Immature natural killer cell (primary cell): Measurements from ENCODE around the gene ATP2B3. TPM values are rescaled to one million over a fixed set of nuclear protein-coding genes. Genes with fewer than 3 reads are reported as not detected.

Experiments
- DNase-seq, 3 donors: peaks; one replicate each; pipeline ENCODE4 v3.0.0; 2022; ENCODE audit warnings: mixed read lengths in 1 of 3
- H3K27ac Mint-ChIP-seq, 6 donors: one replicate each; pipeline ENCODE4 v1.8.0; 2020; ENCODE audit warnings: mixed read lengths in 6 of 6, mild to moderate bottlenecking in 5 of 6, inconsistent platforms in 4 of 6, moderate library complexity in 3 of 6
- H3K27me3 Mint-ChIP-seq, 3 donors: one replicate each; pipeline ENCODE4 v1.8.0; 2020 to 2021; ENCODE audit warnings: low read depth in 3 of 3, mild to moderate bottlenecking in 3 of 3, mixed read lengths in 3 of 3, moderate library complexity in 3 of 3, inconsistent platforms in 1 of 3
- H3K36me3 Mint-ChIP-seq, 3 donors: one replicate each; pipeline ENCODE4 v1.8.0; 2020; ENCODE audit warnings: mixed read lengths in 3 of 3, inconsistent platforms in 2 of 3, mild to moderate bottlenecking in 2 of 3
- H3K4me1 Mint-ChIP-seq, 2 donors: one replicate each; pipeline ENCODE4 v1.8.0; 2020; ENCODE audit warnings: inconsistent platforms in 2 of 2, mild to moderate bottlenecking in 2 of 2, mixed read lengths in 2 of 2, moderate library complexity in 1 of 2
- H3K4me3 Mint-ChIP-seq, 5 donors: one replicate each; pipeline ENCODE4 v1.8.0; 2020; ENCODE audit warnings: mild to moderate bottlenecking in 5 of 5, mixed read lengths in 5 of 5, inconsistent platforms in 3 of 5, moderate library complexity in 3 of 5
- H3K9me3 Mint-ChIP-seq, 6 donors: one replicate each; pipeline ENCODE4 v1.8.0; 2020; ENCODE audit warnings: mild to moderate bottlenecking in 6 of 6, mixed read lengths in 6 of 6, inconsistent platforms in 4 of 6, moderate library complexity in 3 of 6
- polyA plus RNA-seq, 3 donors: library from polyadenylated mRNA; unstranded; fragments of 300-500 nt; fragmentation: Illumina TruSeq; gene quantifications; one replicate each; pipeline ENCODE4 v1.2.3, GENCODE V29; 2021

ATP2B3 gene
- polyA plus RNA-seq, 3 donors from 2014 or later, result not detected

GRCh38 chrX:153565996-153566580, 48.6 kb downstream of the ATP2B3 start:
- no peaks in the 10 kb centered on the region for H3K4me1 Mint-ChIP-seq
- H3K4me3 Mint-ChIP-seq, result no peak overlapping the region
- H3K27ac Mint-ChIP-seq, result no peak overlapping the region
- DNase-seq, result no peak
- H3K9me3 Mint-ChIP-seq, result no peaks in the 10 kb centered on the region
- no peaks in the 10 kb centered on the region for H3K36me3 Mint-ChIP-seq
- H3K27me3 Mint-ChIP-seq, result peaks cover 0 to 2% (median 2%) of the 10 kb centered on the region in 3 donors

DNA sequence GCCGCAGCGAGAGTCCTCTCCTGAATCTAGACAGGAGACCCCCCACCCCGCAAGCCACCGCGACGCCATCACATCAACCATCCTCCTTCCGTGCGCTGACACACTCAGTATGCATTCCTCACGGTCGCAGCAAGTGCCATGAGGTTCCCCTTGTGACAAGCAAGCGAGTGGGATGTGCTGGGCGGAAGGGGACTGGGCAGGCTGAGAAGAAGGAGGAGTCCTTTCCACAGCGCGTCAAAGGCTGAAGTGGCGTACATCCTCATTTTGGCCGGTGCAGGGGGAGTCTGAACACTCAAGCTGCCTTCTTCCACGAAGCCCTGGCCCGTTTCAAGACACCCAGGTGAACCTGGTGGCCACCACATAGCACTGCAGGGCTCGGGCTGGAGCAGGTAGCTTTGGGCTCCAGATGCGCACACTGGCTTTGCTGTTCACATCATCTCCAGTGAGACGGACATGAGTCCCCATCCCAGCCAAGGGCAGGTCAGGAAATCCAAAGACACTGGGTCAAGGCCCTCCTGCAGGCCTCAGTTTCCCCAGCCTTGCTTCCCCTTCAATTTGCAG, 51.1 kb downstream of the ATP2B3 start:
- H3K27me3 Mint-ChIP-seq, result peaks cover 1 to 3% (median 2%) of the 10 kb centered on the region in 3 donors
- DNase-seq, result no peak
- no peaks in the 10 kb centered on the region for H3K9me3 Mint-ChIP-seq
- no peaks in the 10 kb centered on the region for H3K4me1 Mint-ChIP-seq
- no peaks in the 10 kb centered on the region for H3K36me3 Mint-ChIP-seq
- no peak overlapping the region for H3K27ac Mint-ChIP-seq
- no peak overlapping the region for H3K4me3 Mint-ChIP-seq

GRCh38 chrX:153569475-153569874, 52.0 kb downstream of the ATP2B3 start:
- Mint-ChIP-seq H3K27ac (no peak overlapping the region), H3K9me3 (no peaks in the 10 kb centered on the region), H3K4me1 (no peaks in the 10 kb centered on the region), H3K36me3 (no peaks in the 10 kb centered on the region), H3K4me3 (no peak overlapping the region), H3K27me3 (peaks cover 0 to 3% (median 1%) of the 10 kb centered on the region in 3 donors)
- no peak for DNase-seq

DNA sequence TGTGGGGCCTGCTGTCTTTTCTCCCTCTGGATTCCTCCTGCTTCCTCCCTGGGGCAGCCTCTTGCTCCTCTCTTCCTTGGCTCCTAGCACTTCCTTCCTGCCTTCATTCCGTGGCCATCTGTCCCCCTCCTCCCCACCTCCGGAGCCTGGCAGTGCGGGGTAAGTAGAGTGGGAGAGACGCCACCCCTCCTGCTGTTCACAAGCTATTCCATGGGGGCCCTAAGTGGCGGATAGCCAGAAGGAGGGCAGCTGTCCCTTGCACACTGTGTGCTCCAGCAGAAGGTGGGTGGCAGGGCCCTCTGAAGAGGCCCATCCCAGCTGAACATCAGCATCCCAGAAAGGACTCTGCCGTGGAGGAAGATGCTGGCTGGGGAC, 54.1 kb downstream of the ATP2B3 start:
- Mint-ChIP-seq H3K27ac (no peak overlapping the region), H3K36me3 (no peaks in the 10 kb centered on the region), H3K9me3 (no peaks in the 10 kb centered on the region), H3K27me3 (peaks cover 1 to 9% (median 1%) of the 10 kb centered on the region in 3 donors), H3K4me1 (no peaks in the 10 kb centered on the region), H3K4me3 (no peak overlapping the region)
- DNase-seq, result no peak

- DNase-seq, result no peak
- Mint-ChIP-seq H3K9me3 (no peaks in the 10 kb centered on the region), H3K36me3 (no peaks in the 10 kb centered on the region), H3K4me3 (no peak overlapping the region), H3K4me1 (no peaks in the 10 kb centered on the region), H3K27ac (no peak overlapping the region), H3K27me3 (peaks cover 1 to 9% (median 1%) of the 10 kb centered on the region in 3 donors)
Measured at GRCh38 chrX:153572601-153573000, 55.2 kb downstream of the ATP2B3 start.

GRCh38 chrX:153573984-153574383, 56.5 kb downstream of the ATP2B3 start:
- H3K27me3 Mint-ChIP-seq, result peaks cover 1 to 9% (median 1%) of the 10 kb centered on the region in 3 donors
- H3K4me3 Mint-ChIP-seq, result no peak overlapping the region
- H3K4me1 Mint-ChIP-seq, result no peaks in the 10 kb centered on the region
- H3K27ac Mint-ChIP-seq, result no peak overlapping the region
- no peak for DNase-seq
- no peaks in the 10 kb centered on the region for H3K9me3 Mint-ChIP-seq
- no peaks in the 10 kb centered on the region for H3K36me3 Mint-ChIP-seq

DNA sequence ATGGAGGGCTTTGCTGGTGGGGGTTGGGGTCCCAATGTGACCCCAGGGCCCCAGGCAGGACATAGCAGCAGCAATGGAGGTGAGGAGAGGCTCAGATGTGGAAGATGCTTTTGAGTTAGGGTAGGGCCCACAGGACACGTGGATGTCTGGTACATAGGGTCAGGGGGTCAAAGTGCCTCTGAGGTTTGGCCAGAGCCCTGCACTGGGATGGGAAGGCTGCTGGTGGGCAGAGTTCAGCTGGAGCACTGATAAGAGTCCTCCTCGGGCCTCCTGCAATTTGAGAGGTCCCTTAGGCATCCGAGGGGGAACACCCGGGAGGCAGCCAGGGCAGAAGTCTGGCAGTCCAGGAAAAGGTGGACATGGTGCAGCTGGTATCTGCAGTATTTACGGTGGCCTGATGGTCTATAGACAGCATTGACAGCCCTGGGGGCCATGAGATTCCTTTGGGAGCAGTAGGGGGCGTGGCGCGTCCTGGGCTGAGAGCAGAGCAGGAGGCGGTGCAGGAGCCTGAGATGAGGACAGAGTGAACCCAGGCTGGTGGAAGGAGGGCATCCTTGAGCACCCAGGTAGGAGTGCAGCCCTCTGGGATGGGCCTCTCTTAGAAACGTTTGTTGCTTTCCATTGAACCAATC, 58.9 kb downstream of the ATP2B3 start:
- Mint-ChIP-seq H3K27ac (no peak overlapping the region), H3K4me3 (no peak overlapping the region)

DNA sequence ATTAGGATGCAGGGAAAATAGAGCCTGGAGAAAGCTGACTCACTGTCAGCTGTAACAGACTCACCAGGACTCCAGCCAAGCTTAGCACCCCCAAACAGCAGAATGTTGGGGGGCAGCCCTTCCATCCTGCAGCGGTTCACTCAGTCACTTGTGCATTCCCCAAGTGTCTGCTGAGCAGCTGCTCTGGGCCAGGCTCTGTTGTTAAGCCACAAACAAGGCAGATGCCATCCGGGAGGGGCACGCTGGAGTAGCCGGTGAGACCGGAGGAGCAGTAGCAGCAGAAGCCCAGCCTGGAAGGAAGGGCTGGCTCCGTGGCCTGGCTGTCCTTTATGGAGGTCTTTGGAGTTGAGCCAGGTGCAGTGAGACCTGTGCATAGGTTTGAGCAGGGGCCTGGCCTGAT, 59.5 kb downstream of the ATP2B3 start:
- H3K36me3 Mint-ChIP-seq, result no peaks in the 10 kb centered on the region
- no peaks in the 10 kb centered on the region for H3K4me1 Mint-ChIP-seq
- H3K4me3 Mint-ChIP-seq, result no peak overlapping the region
- no peak overlapping the region for H3K27ac Mint-ChIP-seq
- H3K27me3 Mint-ChIP-seq, result peaks cover 0 to 10% (median 0%) of the 10 kb centered on the region in 3 donors
- H3K9me3 Mint-ChIP-seq, result no peaks in the 10 kb centered on the region
- DNase-seq, result no peak

More for the DNA sequence above, 58.9 kb downstream of the ATP2B3 start:
- no peak for DNase-seq
- H3K9me3 Mint-ChIP-seq, result no peaks in the 10 kb centered on the region
- no peaks in the 10 kb centered on the region for H3K4me1 Mint-ChIP-seq
- no peaks in the 10 kb centered on the region for H3K36me3 Mint-ChIP-seq
- H3K27me3 Mint-ChIP-seq, result peaks cover 0 to 10% (median 1%) of the 10 kb centered on the region in 3 donors

DNA sequence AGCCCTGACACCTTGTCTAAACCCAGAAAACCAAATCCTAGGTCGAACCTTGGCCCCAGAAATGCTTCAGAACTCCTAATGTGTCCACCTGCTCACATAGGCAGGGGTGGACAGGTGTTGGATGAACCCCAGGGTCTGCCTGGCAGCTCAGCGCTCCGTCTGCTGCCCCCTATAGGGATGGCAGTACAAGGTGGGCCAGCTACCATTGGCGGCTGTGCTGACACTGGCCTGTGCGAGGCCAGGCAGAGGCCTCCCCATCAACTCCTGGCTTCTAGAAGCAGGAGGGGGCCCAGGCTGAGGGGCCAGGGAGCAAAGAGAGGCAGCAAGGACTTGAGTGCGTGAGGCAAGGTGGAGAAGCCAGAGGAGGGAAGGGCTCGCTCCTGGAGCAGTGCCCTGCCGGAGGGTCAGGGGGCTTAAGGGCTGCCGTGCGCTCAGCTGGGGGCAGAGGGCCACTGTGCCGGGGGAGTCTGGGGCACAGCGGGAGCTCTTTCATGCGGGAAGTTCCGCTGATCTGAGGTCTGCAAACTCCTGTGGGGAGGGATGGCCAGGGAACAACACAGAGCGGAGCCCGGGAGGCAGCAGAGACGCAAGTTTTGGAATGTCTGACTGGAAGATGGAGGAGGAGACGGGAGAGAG, 60.9 kb downstream of the ATP2B3 start:
- Mint-ChIP-seq H3K4me1 (peaks cover 7% of the 10 kb centered on the region in 2 donors), H3K36me3 (no peaks in the 10 kb centered on the region), H3K27ac (no peak overlapping the region), H3K27me3 (peaks cover 0 to 10% (median 0%) of the 10 kb centered on the region in 3 donors), H3K9me3 (no peaks in the 10 kb centered on the region), H3K4me3 (no peak overlapping the region)
- no peak for DNase-seq

DNA sequence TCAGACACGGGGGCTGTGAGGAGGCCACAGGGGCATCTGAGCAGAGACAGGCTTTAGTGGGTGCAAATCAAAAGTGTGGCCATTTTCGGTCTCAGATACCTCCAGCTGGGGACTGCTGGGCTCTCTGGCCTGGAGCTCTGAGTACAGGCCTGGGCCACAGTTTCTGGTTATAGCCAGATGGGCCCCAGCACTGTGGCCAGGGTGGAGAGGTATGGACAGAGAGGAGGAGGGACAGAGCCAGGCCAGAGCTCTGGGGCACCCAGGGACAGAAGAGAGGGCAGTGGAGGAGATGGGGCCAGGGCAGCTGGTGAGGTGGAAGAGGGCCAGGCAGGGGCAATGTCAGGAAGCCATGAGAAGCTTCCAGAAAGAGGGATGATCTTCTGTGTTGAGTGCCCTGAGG, 61.4 kb downstream of the ATP2B3 start:
- Mint-ChIP-seq H3K27ac (no peak overlapping the region), H3K27me3 (peaks cover 0 to 10% (median 3%) of the 10 kb centered on the region in 3 donors), H3K4me3 (no peak overlapping the region), H3K9me3 (no peaks in the 10 kb centered on the region), H3K4me1 (peaks cover 7 to 10% of the 10 kb centered on the region in 2 donors), H3K36me3 (no peaks in the 10 kb centered on the region)
- no peak for DNase-seq

DNA sequence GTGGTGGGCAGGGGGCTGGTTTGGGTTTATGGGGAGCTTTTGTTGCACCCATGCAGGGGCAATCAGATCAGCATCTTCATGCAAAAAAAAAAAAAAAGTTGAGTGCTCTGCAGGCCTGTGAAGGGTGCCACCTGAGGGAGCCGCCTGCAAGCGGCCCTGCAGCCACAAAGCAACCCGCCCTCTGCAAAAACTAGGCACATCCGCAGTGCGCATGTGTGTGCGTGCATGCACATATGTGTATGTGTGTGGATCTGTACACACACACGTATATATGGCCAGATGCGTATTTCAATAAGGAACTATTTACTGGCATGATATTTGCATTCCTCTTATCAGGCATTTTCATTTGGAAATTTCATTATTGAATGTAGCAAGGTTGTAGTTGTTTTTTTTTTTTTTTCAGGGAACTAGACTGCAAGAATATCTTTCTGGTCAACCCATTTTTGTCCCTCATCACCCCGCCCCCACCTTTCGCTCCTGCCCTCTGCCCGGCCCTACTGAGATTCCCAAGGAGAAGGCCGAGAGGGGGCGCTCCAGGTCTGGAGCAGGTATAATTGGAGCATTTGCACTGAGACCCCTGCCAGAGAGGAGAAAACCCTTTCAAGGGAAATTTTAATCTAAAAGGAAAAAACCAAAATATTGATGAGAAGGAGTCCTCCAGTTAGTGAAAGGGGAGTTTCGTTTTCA, 63.4 kb downstream of the ATP2B3 start:
- Mint-ChIP-seq H3K4me1 (peaks cover 7 to 10% of the 10 kb centered on the region in 2 donors), H3K9me3 (no peaks in the 10 kb centered on the region), H3K4me3 (no peak overlapping the region), H3K36me3 (no peaks in the 10 kb centered on the region), H3K27me3 (peaks cover 2 to 8% (median 3%) of the 10 kb centered on the region in 3 donors), H3K27ac (no peak overlapping the region)
- no peak for DNase-seq

- peaks cover 2 to 6% (median 3%) of the 10 kb centered on the region in 3 donors for H3K27me3 Mint-ChIP-seq
- H3K9me3 Mint-ChIP-seq, result no peaks in the 10 kb centered on the region
- DNase-seq, result peak; percentile 6 to 15 (median 7)
- peak overlapping the region; percentile 6 to 44 (median 37) for H3K4me3 Mint-ChIP-seq
- peaks cover 7 to 10% of the 10 kb centered on the region in 2 donors for H3K4me1 Mint-ChIP-seq
- peaks cover 0 to 3% (median 0%) of the 10 kb centered on the region in 3 donors for H3K36me3 Mint-ChIP-seq
- H3K27ac Mint-ChIP-seq, result peak overlapping the region in 4 of 6 donors; percentile 13 to 71 (median 46)
Measured at GRCh38 chrX:153582896-153583295, 65.5 kb downstream of the ATP2B3 start.

DNA sequence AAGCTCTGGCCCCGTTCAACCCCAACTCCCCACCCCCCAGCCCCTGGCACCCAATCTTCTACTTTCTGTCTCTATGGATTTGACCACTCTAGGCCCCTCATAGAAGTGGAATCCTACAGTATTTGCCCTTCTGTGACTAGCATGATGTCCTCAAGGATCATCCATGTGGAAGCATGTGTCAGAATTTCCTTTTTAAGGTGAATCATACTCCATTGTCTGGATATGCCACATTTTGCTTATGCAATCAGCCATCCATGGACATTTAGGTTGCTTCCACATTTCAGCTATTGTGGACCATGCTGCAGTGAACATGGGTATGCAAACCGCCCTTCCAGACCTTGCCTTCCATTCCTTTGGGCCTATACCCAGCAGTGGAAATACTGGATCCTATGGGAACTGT, 66.0 kb downstream of the ATP2B3 start:
- H3K27me3 Mint-ChIP-seq, result peaks cover 2 to 6% (median 3%) of the 10 kb centered on the region in 3 donors
- no peak for DNase-seq
- peak overlapping the region in 2 of 5 donors; percentile 6 to 12 for H3K4me3 Mint-ChIP-seq
- no peak overlapping the region for H3K27ac Mint-ChIP-seq
- H3K9me3 Mint-ChIP-seq, result no peaks in the 10 kb centered on the region
- peaks cover 7 to 10% of the 10 kb centered on the region in 2 donors for H3K4me1 Mint-ChIP-seq
- peaks cover 0 to 3% (median 0%) of the 10 kb centered on the region in 3 donors for H3K36me3 Mint-ChIP-seq
